ENCODE data around the gene EFCAB5.
A peak's percentile ranks its signal among the peaks of the same experiment; 100 is the strongest.
"Not testable (repeated sequence)": the region's sequence is repeated elsewhere in the genome, so short reads cannot be mapped to it uniquely, and the experiment has no call there.

DNA sequence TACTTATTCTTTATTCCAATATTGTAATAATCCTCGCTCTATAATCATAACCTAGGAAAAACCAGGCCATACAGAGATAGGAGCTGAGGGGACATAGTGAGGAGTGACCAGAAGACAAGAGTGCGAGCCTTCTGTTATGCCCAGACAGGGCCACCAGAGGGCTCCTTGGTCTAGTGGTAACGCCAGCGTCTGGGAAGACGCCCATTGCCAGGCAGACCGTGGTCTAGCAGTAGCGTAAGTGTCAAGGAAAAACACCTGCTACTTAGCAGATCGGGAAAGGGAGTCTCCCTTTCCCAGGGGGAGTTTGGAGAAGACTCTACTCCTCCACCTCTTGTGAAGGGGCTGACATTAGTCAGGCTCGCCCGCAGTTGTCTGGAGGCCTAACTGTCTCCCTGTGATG is 70.5 kb downstream of the EFCAB5 start:
- TF ChIP-seq CTCF (IDR thresholded peaks at IDR 0.05): peak; percentile 8
- TF ChIP-seq EZH2 (IDR thresholded peaks at IDR 0.05): not testable (repeated sequence)
